Fibroblast of the aortic adventitia (primary cell): ENCODE measurements around the gene DNAJC2. TPM values are rescaled to one million over a fixed set of nuclear protein-coding genes. Genes with fewer than 3 reads are reported as not detected.

Experiments used
- DNase-seq: peaks from one replicate; pipeline ENCODE4 v3.0.0-alpha.2; 2010; ENCODE audit warnings: low read depth
- H3K4me3 ChIP-seq: 2 replicates; pipeline ENCODE4 v1.5.1; 2011; ENCODE audit warnings: low read depth, mild to moderate bottlenecking, control low read depth, low read length, moderate library complexity
- total RNA-seq: library from RNA; depleted of rRNA; stranded (reverse); fragments of >200 nt; gene quantifications from 2 replicates; pipeline ENCODE4 v1.2.3, GENCODE V29; 2012; ENCODE audit warnings: low replicate concordance
- TF ChIP-seq, protein P1 (sequence below): IDR thresholded peaks from 2 replicates; pipeline ENCODE4 v1.5.1; 2011; ENCODE audit warnings: mild to moderate bottlenecking, low read length, control low read depth, inconsistent platforms; ENCODE audit not compliant: insufficient read depth

DNAJC2 gene
- total RNA-seq, 1 donor, result 24.9 TPM

DNA sequence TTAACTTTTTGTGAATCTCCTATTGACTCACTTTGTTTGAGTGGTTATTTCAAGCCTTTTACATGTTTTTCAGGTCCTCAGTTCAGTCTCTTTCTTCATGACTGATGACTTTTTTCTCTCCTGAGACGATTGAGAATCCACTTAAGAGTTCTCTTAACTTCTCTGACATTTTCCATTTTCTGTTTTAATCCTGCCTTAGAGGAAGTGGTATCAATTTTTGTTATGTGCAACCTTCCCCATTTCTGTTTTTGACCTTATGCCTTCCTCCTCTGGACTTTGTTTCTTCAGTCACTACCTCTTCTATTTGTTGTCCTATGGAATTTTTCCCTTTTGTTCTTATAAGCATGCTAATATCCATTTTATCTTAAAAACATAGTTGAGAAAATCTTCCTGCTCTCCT lies 5.2 kb upstream of the DNAJC2 start:
- TF ChIP-seq, protein P1, sequence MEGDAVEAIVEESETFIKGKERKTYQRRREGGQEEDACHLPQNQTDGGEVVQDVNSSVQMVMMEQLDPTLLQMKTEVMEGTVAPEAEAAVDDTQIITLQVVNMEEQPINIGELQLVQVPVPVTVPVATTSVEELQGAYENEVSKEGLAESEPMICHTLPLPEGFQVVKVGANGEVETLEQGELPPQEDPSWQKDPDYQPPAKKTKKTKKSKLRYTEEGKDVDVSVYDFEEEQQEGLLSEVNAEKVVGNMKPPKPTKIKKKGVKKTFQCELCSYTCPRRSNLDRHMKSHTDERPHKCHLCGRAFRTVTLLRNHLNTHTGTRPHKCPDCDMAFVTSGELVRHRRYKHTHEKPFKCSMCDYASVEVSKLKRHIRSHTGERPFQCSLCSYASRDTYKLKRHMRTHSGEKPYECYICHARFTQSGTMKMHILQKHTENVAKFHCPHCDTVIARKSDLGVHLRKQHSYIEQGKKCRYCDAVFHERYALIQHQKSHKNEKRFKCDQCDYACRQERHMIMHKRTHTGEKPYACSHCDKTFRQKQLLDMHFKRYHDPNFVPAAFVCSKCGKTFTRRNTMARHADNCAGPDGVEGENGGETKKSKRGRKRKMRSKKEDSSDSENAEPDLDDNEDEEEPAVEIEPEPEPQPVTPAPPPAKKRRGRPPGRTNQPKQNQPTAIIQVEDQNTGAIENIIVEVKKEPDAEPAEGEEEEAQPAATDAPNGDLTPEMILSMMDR, result no peak
- H3K4me3 ChIP-seq, result no peak overlapping the region

DNA sequence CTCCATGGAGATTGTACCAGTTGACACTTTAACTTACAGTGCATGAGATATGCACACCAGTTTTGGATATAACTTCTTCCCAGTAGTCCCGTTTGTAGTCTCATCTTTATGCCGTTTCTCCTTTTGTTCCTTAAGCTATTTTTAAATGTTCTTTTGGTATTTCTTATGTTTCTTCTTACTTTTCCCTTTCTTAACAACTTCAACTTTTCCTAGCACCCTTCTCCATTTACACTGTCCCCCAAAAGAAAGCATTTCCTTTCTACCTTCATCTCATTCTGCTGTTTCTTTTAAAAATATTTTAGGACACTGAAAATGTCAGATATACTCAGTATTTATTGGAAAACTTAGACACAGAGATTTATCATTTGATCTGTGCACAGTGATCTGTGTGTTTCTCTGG lies 4.4 kb upstream of the DNAJC2 start:
- TF ChIP-seq, protein P1, result no peak
- DNase-seq, result no peak

More for the DNA sequence above, 5.2 kb upstream of the DNAJC2 start:
- DNase-seq, result no peak

GRCh38 chr7:103348452-103348851 lies 3.9 kb upstream of the DNAJC2 start:
- DNase-seq, result no peak
- TF ChIP-seq, protein P1, result no peak
- peak overlapping the region; percentile 94 for H3K4me3 ChIP-seq

More for the DNA sequence above, 4.4 kb upstream of the DNAJC2 start:
- peak overlapping the region; percentile 94 for H3K4me3 ChIP-seq

DNA sequence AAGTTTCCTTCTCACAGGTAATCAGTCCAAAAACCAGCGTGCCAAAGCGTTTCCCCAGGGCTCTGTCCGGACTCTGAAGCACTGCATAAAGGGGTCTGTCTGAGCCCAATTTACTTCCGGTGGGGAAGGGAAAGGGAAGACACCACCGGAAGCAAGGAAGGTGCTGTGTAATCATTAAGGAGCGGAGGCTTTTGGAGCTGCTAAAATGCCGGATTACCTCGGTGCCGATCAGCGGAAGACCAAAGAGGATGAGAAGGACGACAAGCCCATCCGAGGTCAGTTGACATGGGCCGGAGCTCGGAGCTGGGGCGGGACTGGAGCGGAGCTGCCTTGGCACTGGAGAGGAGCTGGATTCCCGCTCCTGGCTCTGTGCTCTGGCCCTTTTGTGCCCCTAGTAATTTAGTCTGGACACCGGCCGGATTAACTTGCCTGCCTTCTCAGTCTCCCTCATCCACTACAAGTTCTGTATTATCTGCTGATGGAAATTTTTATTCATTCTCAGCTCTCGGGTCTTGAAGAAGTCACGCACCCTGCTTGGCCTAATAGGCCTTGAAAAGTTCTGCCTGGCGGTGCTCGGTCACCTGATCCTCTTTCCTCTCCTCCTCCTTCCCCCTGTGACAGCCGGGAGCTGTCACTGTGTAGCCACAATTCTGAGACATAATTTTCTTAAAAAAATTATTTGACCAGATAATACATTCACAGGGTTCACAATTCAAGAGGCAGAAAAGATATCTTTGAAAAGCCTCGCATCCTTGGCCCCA lies 3.1 kb upstream of the DNAJC2 start, which contains the start of gene PSMC2:
PSMC2 (plus strand) TSS at position 137 of the 761 bp plus-strand sequence; CDS start at position 206, 69 bp downstream.
- DNase-seq, result peak; percentile 96
- TF ChIP-seq, protein P1, result no peak
- H3K4me3 ChIP-seq, result peak within 1 kb of the TSS; percentile 94

GRCh38 chr7:103346396-103346795 lies 1.8 kb upstream of the DNAJC2 start:
- H3K4me3 ChIP-seq, result no peak overlapping the region
- no peak for DNase-seq
- TF ChIP-seq, protein P1, result no peak

GRCh38 chr7:103343758-103344452 lies 662 bp downstream of the DNAJC2 start:
- peak overlapping the region; percentile 78 for H3K4me3 ChIP-seq
- TF ChIP-seq, protein P1, result no peak
- peak; percentile 32 for DNase-seq
